ENCODE results near the gene ZMIZ1.

ZMIZ1 gene

DNA sequence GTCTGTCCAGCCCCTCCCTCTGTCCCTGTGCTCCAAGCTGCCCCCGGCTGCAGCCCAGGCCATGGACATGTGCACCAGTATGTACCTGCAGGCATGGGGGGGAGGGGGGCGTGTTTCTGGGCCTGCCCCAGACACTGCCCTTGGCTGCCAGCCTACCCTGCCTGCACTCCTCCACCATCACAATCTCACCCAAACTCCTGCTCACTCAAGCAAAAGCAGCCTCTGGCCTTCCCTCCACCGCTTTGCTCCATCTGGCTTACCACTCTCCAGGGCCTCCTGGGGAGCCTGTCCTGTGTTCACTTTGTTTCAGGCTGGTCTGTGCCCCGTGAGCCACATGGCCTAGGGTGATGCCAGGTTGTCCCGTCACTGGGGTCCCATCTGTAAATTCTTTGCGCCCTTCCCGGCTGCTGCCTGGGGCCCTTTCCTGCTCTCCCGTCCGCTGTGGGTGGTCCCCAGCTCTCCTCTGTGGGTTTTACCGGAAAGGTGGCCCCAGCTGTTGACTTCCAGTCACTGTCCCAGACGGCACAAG, 245.2 kb downstream of the ZMIZ1 start:
- H3K4me3 ChIP-seq (ENCODE audit: low read length) = no peak overlapping the region
- no peak for TF ChIP-seq CTCF (conservative IDR thresholded peaks at IDR 0.05; ENCODE audit: low read depth, low read length)
- no peak for DNase-seq (ENCODE audit: low read depth)

GRCh38 chr10:79314761-79315601, 246.2 kb downstream of the ZMIZ1 start:
- no peak for TF ChIP-seq CTCF (conservative IDR thresholded peaks at IDR 0.05; ENCODE audit: low read depth, low read length)
- no peak for DNase-seq (ENCODE audit: low read depth)
- no peak overlapping the region for H3K4me3 ChIP-seq (ENCODE audit: low read length)

- DNase-seq (ENCODE audit: low read depth) = no peak
- no peak overlapping the region for H3K4me3 ChIP-seq (ENCODE audit: low read length)
- no peak for TF ChIP-seq CTCF (conservative IDR thresholded peaks at IDR 0.05; ENCODE audit: low read depth, low read length)
Observed at GRCh38 chr10:79315602-79315920, 246.8 kb downstream of the ZMIZ1 start.

DNA sequence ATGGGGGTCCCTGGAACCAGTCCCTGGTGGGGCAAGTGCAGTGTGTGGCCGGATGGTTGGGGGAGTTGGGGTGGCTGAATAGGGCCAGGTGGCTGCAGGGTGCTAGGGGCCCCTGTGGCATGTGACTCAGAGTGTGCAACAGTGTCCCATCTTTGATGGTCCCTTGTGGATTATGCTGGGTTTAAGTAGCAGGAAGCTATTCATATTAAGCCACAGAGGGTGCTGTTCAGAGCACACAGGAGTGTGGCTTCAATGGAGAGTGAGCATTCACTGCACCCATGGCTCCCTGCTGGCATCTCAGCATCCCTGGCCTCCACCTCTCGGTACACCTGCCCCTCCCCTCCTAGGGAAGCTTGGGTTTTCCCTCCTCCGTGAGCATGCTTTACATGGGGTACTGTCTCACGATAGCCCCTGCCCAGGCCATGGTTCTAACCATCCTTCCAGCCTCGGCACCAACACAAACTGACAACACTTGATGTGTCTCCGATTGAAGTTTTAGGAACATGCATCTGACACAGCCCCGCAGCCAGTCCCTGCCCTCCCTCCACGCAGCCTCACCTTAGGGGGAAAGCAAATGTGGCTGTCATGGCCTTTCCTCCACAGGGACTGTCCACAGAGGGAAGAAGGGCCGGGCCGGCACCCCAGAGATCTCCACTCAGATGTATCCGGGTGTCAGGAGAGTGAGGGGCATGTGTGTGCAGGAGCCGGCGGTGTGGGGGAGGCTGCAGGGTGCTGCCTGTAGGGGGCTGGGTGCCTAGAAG, 248.1 kb downstream of the ZMIZ1 start:
- peak; percentile 8 for TF ChIP-seq CTCF (conservative IDR thresholded peaks at IDR 0.05; ENCODE audit: low read depth, low read length)
- no peak for DNase-seq (ENCODE audit: low read depth)
- no peak overlapping the region for H3K4me3 ChIP-seq (ENCODE audit: low read length)

GRCh38 chr10:79318369-79318768, 249.6 kb downstream of the ZMIZ1 start:
- no peak for DNase-seq (ENCODE audit: low read depth)
- TF ChIP-seq CTCF (conservative IDR thresholded peaks at IDR 0.05; ENCODE audit: low read depth, low read length) = no peak
- H3K4me3 ChIP-seq (ENCODE audit: low read length) = no peak overlapping the region

- no peak for TF ChIP-seq CTCF (conservative IDR thresholded peaks at IDR 0.05; ENCODE audit: low read depth, low read length)
- no peak for DNase-seq (ENCODE audit: low read depth)
Observed at GRCh38 chr10:79319115-79319771, 250.5 kb downstream of the ZMIZ1 start.

More at GRCh38 chr10:79319115-79319771, 250.5 kb downstream of the ZMIZ1 start:
- no peak overlapping the region for H3K4me3 ChIP-seq (ENCODE audit: low read length)

All from retinal pigment epithelial cell (primary cell).